ENCODE measurements around the gene GPR176.

GRCh38 chr15:39886418-39886817 is 33.6 kb downstream of the GPR176 start:
- TF ChIP-seq CTCF (IDR thresholded peaks at IDR 0.05) (no peak), POLR2A (IDR thresholded peaks at IDR 0.05) (no peak)

Data from thyroid gland (tissue), 4 donors.